Thyroid gland (tissue), 4 donors: ENCODE data around the gene CTXN2.

Experiments used
- CTCF ChIP-seq, 6 experiments: fragments of 200-600 bp in 3 of 6; fragments of 450-650 bp in 3 of 6; sonication (generic) in 3 of 6; IDR thresholded peaks; one replicate each; pipeline ENCODE4 v1.5.1; 2016 to 2019; ENCODE audit warnings: antibody characterized with exemption in 6 of 6, mild to moderate bottlenecking in 2 of 6, inconsistent platforms in 1 of 6, moderate library complexity in 1 of 6
- POLR2A ChIP-seq, 2 donors: fragments of 450-650 bp; IDR thresholded peaks; one replicate each; pipeline ENCODE4 v1.6.1; 2017; ENCODE audit warnings: antibody characterized with exemption in 2 of 2, mild to moderate bottlenecking in 2 of 2, moderate library complexity in 1 of 2

- TF ChIP-seq CTCF (IDR thresholded peaks at IDR 0.05) (no peak), POLR2A (IDR thresholded peaks at IDR 0.05) (no peak)
Measured at GRCh38 chr15:48205981-48206380, 14.5 kb downstream of the CTXN2 start, which contains the start of gene SLC12A1.
